C4-2B (cell line): ENCODE results near the gene CTU2.

ENCODE experiments used
- ZFX ChIP-seq: fragments of 450-650 bp; IDR thresholded peaks from 2 replicates; pipeline ENCODE4 v1.6.1; 2017
- TF ChIP-seq, protein P1 (sequence below): fragments of 450-650 bp; conservative IDR thresholded peaks from 2 replicates; pipeline ENCODE4 v1.5.1; 2017; ENCODE audit warnings: mild to moderate bottlenecking

GRCh38 chr16:88691129-88691813 lies 15.0 kb upstream of the CTU2 start:
- TF ChIP-seq, protein P1, sequence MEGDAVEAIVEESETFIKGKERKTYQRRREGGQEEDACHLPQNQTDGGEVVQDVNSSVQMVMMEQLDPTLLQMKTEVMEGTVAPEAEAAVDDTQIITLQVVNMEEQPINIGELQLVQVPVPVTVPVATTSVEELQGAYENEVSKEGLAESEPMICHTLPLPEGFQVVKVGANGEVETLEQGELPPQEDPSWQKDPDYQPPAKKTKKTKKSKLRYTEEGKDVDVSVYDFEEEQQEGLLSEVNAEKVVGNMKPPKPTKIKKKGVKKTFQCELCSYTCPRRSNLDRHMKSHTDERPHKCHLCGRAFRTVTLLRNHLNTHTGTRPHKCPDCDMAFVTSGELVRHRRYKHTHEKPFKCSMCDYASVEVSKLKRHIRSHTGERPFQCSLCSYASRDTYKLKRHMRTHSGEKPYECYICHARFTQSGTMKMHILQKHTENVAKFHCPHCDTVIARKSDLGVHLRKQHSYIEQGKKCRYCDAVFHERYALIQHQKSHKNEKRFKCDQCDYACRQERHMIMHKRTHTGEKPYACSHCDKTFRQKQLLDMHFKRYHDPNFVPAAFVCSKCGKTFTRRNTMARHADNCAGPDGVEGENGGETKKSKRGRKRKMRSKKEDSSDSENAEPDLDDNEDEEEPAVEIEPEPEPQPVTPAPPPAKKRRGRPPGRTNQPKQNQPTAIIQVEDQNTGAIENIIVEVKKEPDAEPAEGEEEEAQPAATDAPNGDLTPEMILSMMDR = no peak
- no peak for TF ChIP-seq ZFX
